MG63 (cell line): ENCODE data around the gene CHAF1B. TPM values are rescaled to one million over a fixed set of nuclear protein-coding genes. Genes with fewer than 3 reads are reported as not detected.
"Not testable (repeated sequence)": the region's sequence is repeated elsewhere in the genome, so short reads cannot be mapped to it uniquely, and the experiment has no call there.

ENCODE experiments used
- DNase-seq: peaks from one replicate; pipeline ENCODE4 v3.0.0-alpha.2; 2020
- H3K27me3 ChIP-seq: fragments of 250-450 bp; sonication (Bioruptor Pico); 2 replicates; pipeline ENCODE4 v1.5.1; 2020; ENCODE audit warnings: mild to moderate bottlenecking, moderate library complexity
- H3K36me3 ChIP-seq: fragments of 250-450 bp; sonication (Bioruptor Pico); 2 replicates; pipeline ENCODE4 v1.5.1; 2020; ENCODE audit warnings: mild to moderate bottlenecking, moderate library complexity
- H3K4me3 ChIP-seq: fragments of 250-450 bp; sonication (Bioruptor Pico); 2 replicates; pipeline ENCODE4 v1.5.1; 2020; ENCODE audit warnings: mild to moderate bottlenecking, moderate library complexity
- H3K9me3 ChIP-seq: fragments of 250-450 bp; sonication (Bioruptor Pico); 2 replicates; pipeline ENCODE4 v1.5.1; 2020; ENCODE audit warnings: mild to moderate bottlenecking, moderate library complexity
- total RNA-seq: library from RNA; depleted of rRNA; stranded (reverse); fragments of >200 nt; shearing (Covaris generic); gene quantifications from 2 replicates; pipeline ENCODE4 v1.2.3, GENCODE V29; 2014; ENCODE audit warnings: low replicate concordance

CHAF1B gene
- total RNA-seq, 1 experiment from 2014 or later = 11.6 TPM

DNA sequence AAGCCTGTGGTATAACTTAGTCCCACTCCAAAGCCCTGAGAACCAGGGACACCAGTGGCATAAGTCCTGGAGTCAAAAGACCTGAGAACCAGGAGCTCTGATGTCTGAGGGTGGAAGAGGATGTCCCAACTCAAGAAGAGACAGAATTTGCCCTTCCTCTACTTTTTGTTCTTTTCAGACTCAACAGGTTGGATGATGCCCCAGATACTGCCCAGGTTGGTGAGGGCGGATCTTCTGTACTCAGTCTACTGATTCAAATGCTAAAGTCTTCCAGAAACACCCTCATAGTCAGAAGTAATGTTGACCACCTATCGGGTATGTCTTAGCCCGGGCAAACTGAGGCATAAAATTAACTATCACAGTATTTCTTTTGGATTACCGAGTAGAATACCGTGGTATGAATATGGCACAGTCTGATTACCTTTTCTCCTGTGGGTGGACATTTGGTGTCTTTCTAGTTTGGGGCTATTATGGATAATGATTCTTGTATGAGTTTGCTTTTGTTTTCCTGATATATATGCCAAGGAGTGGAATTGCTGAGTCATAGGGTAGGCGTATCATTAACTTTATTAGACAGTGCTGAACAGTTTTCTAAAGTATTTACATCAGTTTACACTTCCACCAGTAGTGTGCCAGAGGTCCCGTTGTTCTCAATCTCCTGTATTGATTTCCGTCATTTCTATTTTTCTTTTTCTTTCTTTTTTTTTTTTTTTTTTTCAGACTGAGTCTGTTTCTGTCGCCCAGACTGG, 3.2 kb upstream of the CHAF1B start:
- no peak overlapping the region for H3K4me3 ChIP-seq
- DNase-seq = no peak
- H3K9me3 ChIP-seq = no peaks in the 10 kb centered on the region
- peaks cover 5% of the 10 kb centered on the region for H3K36me3 ChIP-seq
- H3K27me3 ChIP-seq = no peaks in the 10 kb centered on the region

DNA sequence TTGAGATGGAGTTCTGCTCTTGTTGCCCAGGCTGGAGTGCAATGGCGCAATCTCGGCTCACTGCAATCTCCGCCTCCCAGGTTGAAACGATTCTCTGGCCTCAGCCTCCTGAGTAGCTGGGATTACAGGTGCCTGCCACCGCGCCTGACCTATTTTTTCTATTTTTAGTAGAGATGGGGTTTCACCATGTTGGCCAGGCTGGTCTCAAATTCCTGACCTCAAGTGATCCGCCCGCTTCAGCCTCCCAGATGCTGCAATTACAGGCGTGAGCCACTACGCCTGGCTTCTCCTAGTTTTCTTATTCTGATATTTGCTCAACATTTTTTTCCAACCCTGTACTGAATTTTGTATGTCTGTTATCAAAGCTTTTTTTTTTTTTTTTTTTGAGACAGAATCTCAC, 2.5 kb upstream of the CHAF1B start:
- H3K36me3 ChIP-seq, H3K9me3 ChIP-seq, H3K4me3 ChIP-seq, H3K27me3 ChIP-seq, DNase-seq: not testable (repeated sequence)

DNA sequence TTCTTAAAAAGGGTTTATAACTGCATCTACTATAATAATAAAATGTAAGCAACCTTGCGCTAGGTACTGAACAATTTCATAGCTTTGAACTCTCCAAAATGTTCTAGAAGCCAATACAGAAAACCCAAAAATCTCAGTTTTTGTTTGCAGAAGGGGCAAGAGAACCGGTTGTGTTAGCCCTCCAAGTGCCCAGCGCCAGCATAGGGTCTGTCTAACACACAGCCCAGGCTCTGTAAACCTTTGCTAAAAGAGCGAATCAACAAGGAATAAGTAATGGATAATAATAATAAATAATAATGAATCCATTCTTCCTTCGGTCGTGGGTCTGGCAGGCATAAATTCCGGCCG, 333 bp upstream of the CHAF1B start:
- Histone ChIP-seq H3K27me3 (no peaks in the 10 kb centered on the region), H3K4me3 (peak overlapping the region; percentile 57), H3K36me3 (peaks cover 8% of the 10 kb centered on the region), H3K9me3 (no peaks in the 10 kb centered on the region)
- DNase-seq = no peak

DNA sequence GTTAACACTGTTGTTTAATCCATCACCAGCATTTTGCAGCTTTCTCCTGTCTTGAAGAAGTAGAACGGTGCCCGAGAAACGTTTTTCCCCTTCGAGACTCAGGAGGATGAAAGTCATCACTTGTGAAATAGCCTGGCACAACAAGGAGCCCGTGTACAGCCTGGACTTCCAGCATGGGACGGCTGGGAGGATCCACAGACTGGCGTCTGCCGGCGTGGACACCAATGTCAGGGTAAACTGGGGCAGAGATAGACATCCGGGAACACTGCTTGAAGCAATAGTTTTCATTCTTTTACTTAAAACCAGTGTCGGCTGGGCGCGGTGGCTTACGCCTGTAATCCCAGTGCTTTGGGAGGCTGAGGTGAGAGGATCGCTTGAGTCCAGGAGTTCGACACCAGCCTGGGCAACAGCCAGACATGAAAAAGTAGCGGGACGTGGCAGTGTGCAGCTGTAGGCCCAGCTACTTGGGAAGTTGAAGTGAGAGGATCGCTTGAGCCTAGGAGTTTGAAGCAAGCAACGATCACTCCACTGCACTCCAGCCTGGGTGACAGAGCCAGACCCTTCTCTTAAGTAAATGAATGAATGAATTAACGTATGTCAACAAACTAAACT, 945 bp downstream of the CHAF1B start:
- DNase-seq = no peak
- Histone ChIP-seq H3K9me3 (no peaks in the 10 kb centered on the region), H3K27me3 (no peaks in the 10 kb centered on the region), H3K4me3 (peak overlapping the region; percentile 57), H3K36me3 (peaks cover 8% of the 10 kb centered on the region)

DNA sequence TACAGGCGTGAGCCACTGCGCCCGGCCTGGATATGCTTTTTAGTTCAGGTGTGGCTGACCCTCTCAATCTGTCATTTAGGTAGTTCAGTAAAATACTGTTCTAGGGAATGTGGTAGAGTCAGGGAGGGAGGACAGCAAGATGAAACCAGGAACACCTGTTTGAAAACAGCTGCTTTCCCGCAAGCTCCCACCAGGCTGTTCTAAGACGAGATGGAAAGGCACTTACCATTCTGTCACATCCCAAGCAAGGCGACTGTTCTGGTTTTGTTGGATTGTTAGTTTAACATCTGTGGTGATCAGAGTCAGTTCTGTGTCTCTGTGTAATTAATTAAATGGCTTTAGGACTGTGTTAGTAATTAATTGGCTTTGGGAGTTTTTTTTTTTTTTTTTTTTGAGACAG, 2.9 kb downstream of the CHAF1B start:
- no peaks in the 10 kb centered on the region for H3K27me3 ChIP-seq
- H3K4me3 ChIP-seq = no peak overlapping the region
- H3K36me3 ChIP-seq = peaks cover 8% of the 10 kb centered on the region
- no peaks in the 10 kb centered on the region for H3K9me3 ChIP-seq
- DNase-seq = no peak

DNA sequence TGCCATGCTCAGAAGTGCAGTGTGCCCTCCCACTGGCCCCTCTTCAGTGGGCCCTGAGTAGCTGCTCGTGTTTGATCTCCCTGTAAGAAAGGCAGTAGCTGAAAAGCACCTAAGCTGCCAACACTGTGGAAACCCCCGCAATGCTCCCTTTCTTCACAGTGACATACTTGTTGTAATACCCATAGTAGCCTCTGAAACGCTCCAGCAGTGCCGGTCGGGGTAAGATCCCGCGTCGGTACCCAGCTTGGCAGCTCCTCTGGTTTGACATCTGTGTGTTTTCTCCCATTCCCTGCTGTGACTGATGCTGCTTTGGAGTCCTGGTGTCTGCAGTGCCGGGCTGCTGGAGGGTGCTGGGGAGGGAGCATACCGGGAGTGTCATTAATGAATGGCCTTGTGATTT, 3.6 kb downstream of the CHAF1B start:
- Histone ChIP-seq H3K9me3 (no peaks in the 10 kb centered on the region), H3K4me3 (no peak overlapping the region), H3K36me3 (peaks cover 8% of the 10 kb centered on the region), H3K27me3 (no peaks in the 10 kb centered on the region)
- DNase-seq = peak; percentile 46

DNA sequence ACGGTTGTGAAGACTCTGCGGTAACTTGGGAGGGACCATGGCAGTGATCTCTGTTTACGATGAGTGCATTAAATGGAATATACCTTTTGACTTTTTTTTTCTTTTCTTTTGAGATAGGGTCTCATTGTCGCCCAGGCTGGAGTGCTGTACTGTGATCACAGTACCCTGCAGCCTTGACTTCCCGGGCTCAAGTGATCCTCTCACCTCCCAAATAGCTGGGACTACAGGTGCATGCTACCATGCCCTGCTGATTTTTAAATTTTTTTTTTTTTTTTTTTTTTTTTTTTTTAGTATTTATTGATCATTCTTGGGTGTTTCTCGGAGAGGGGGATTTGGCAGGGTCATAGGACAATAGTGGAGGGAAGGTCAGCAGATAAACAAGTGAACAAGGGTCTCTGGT, 6.5 kb downstream of the CHAF1B start:
- not testable (repeated sequence) for H3K9me3 ChIP-seq, H3K27me3 ChIP-seq, DNase-seq, H3K4me3 ChIP-seq
- H3K36me3 ChIP-seq = peaks cover 18% of the 10 kb centered on the region

DNA sequence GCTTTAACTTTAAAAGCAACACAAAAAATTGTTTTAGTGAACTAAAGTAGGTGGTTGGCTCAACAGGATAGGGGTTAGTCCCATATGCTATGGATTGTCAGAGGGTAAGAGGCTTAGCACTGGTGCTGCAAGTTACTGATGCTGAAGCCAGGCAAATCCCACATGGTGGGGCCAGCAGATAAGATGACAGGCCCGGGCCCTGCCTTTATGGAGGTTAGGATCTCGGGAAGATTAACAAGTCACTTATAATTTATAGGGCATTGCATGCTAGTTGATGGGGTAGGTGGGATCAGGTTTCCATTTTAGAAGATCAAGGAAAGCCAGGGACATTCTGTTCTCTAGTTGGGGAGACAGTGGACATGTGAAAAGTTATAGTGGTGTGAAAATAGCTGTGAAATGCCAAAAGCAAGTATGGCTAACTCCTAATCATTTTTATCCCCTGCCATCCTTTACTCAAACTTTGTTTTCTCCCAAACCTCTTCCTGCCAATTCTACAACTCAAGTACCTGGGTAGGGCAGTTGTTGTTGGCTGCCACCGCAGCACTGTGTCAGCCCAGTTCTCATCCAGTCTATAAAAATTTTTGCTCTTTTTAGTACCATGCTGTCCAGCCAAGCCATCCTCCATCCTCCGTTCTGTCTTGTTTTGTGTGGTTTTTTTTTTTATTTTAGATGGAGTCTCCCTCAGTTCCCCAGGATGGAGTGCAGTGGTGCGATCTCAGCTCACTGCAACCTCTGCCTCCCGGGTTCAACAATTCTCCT, 10.3 kb downstream of the CHAF1B start:
- Histone ChIP-seq H3K9me3 (no peaks in the 10 kb centered on the region), H3K27me3 (no peaks in the 10 kb centered on the region)

DNA sequence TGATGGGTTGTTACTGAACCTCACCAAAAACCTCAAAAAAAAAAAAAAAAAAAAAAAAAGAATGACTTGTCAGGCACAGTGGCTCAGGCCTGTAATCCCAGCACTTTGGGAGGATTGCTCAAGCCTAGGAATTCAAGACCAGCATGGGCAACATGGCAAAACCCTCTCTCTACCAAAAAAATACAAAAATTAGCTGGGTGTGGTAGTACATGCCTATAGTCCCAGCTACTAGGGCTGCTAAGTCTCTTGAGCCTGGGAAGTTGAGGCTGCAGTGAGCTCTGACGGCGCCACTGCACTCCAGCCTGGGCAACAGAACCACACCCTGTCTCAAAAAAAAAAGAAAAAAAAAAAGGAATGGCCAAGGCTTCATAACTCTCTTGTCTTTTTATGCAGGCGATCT, 11.1 kb downstream of the CHAF1B start:
- Histone ChIP-seq H3K4me3 (no peak overlapping the region), H3K9me3 (no peaks in the 10 kb centered on the region), H3K27me3 (no peaks in the 10 kb centered on the region), H3K36me3 (peaks cover 24% of the 10 kb centered on the region)
- DNase-seq = no peak

More for the DNA sequence above, 10.3 kb downstream of the CHAF1B start:
- Histone ChIP-seq H3K36me3 (peaks cover 20% of the 10 kb centered on the region), H3K4me3 (no peak overlapping the region)
- DNase-seq = no peak

DNA sequence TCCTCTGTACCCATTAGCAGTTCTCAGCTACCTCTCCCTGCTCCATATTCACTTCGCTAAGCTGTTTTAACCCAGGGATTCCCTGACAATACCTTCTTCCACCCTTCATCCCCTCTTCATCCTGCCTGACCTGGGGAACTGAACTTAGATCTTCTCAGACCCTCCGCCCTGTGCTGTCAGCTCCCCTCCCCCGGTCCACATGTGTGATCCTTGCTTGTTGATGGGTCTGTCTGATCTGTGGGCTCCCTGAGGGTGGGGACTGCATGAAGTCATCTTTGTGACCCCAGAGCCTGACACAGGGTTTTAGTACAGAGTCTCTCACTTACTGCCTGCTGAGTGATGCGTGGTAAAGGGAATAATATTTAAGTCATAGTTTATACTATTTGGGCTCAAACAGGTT, 11.8 kb downstream of the CHAF1B start:
- H3K36me3 ChIP-seq = peaks cover 27% of the 10 kb centered on the region
- no peaks in the 10 kb centered on the region for H3K9me3 ChIP-seq
- H3K27me3 ChIP-seq = no peaks in the 10 kb centered on the region
- no peak for DNase-seq
- no peak overlapping the region for H3K4me3 ChIP-seq

DNA sequence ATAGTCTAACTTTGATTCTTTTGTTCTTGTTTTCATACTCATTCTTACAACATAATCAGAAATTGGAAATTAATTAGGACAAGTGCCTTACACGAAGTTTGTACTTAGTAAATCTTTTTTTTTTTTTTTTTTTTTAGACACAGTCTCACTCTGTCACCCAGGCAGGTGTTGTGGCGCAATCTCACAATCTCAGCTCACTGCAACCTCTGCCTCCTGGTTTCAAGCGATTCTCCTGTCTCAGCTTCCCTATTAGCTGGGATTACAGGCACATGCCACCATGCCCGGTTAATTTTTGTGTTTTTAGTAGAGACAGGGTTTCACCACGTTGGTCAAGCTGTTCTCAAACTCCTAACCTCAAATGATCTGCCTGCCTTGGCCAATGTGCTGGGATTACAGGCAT, 12.4 kb downstream of the CHAF1B start:
- DNase-seq = no peak
- peaks cover 32% of the 10 kb centered on the region for H3K36me3 ChIP-seq
- H3K9me3 ChIP-seq = no peaks in the 10 kb centered on the region

DNA sequence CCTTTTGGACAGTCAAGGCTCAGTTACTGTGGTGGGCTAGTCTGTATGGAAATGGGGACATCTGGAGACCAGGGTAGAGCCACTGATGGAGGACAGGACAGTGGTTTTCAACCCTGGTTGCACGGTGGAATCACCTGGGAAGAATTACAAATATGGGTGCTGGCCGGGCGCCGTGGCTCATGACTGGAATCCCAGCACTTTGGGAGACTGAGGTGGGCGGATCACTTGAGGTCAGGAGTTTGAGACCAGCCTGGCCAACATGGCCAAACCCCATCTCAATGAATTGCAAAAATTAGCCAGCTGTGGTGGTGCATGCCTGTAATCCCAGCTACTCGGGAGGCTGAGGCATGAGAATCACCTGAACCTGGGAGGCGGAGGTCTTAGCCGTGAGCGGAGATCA, 14.5 kb downstream of the CHAF1B start:
- not testable (repeated sequence) for DNase-seq, H3K4me3 ChIP-seq, H3K27me3 ChIP-seq, H3K9me3 ChIP-seq
- peaks cover 37% of the 10 kb centered on the region for H3K36me3 ChIP-seq

More for the DNA sequence above, 12.4 kb downstream of the CHAF1B start:
- H3K4me3 ChIP-seq = no peak overlapping the region
- H3K27me3 ChIP-seq = no peaks in the 10 kb centered on the region

DNA sequence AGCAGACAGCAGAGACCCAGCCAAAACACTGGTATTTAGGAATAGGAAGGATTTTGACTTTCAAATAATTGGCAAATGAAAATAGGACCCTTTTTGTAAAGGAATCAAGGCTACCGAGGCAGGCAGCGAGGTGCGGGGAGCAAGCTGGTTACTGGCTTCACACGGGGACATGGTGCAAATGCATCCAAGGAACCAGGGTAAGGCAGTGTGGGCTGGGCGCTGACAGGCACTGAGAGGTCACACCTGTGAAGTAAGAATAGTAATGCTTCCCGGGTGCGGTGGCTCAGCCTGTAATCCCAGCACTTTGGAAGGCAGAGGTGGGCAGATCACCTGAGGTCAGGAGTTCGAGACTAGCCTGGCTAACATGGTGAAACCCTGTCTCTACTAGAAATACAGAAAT, 15.5 kb downstream of the CHAF1B start:
- DNase-seq = no peak
- H3K4me3 ChIP-seq = no peak overlapping the region
- no peaks in the 10 kb centered on the region for H3K27me3 ChIP-seq
- peaks cover 32% of the 10 kb centered on the region for H3K36me3 ChIP-seq
- H3K9me3 ChIP-seq = no peaks in the 10 kb centered on the region

DNA sequence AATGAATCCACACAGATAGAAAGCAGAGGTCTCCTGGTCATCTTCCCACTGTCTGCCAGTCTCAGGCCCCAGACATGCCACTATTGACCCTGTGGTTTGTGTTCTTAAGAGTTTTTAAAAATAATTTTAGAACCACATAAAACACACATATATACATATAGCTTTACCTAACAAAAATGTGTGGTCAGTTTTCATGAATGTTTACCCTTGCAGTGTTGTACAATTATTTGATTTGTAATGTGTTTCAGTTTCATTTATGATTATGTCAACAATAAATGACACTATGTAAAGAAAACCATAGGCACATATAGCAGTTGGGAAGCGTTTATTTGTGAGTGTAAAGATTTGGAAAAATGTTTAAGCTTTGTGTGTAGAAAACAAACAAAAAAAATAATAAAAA, 17.1 kb downstream of the CHAF1B start:
- Histone ChIP-seq H3K9me3 (no peaks in the 10 kb centered on the region), H3K27me3 (no peaks in the 10 kb centered on the region), H3K4me3 (no peak overlapping the region), H3K36me3 (peaks cover 29% of the 10 kb centered on the region)
- DNase-seq = no peak

DNA sequence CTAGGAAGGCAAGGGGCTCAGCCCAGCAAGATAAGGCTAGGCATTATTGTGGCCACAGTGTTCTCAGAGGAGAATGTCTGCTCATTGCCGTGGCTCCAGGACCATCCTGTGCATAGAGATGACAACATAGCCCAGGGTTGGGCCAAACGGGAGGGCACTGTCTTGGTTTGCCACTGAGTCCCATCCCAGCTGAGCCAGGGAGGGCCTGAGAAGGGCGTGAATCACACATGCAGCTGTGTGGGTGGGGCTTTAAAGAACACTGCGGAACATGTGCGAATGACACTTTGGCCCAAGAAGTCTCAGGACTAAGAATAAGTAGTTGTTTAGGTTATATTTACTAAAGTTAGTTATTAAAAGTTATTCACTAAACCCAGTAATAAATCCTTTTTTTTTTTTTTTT, 18.5 kb downstream of the CHAF1B start:
- Histone ChIP-seq H3K4me3 (no peak overlapping the region), H3K36me3 (peaks cover 27% of the 10 kb centered on the region), H3K9me3 (no peaks in the 10 kb centered on the region), H3K27me3 (no peaks in the 10 kb centered on the region)
- DNase-seq = no peak

DNA sequence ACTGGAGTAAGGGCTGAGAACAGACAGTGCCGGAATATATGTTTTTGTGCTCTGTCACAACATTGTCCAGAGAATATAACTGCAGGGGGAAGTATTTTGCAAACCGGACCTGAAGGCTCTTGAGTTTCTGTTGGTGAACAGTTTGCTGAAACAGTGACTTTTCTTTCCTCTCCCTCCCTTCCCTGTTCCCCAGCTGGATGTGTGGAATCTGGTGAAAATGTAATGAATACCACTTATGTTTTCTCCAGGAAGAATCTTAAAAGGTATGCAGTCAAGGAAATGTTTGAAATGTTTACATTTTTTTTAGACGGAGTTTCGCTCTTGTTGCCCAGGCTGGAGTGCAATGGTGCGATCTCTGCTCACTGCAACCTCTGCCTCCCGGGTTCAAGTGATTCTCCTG, 23.4 kb downstream of the CHAF1B start:
- DNase-seq = no peak
- H3K4me3 ChIP-seq = no peak overlapping the region
- no peaks in the 10 kb centered on the region for H3K9me3 ChIP-seq
- peaks cover 16% of the 10 kb centered on the region for H3K36me3 ChIP-seq
- no peaks in the 10 kb centered on the region for H3K27me3 ChIP-seq

DNA sequence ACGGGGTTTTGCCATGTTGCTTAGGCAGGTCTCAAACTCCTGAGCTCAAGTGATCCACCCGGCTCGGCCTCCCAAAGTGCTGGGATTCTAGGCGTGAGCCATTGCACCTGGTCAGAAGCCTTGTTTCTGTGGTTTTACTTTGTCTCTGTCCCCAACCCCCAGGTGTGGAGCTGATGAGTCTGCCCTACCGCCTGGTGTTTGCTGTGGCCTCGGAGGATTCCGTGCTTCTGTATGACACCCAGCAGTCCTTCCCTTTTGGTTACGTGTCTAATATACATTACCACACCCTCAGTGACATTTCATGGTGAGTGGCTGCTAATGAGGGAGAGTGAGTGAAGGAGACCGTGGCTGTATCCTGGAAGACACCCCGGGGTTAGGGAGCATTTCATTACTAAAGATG, 26.1 kb downstream of the CHAF1B start:
- H3K4me3 ChIP-seq = no peak overlapping the region
- peaks cover 22% of the 10 kb centered on the region for H3K36me3 ChIP-seq
- no peak for DNase-seq
- no peaks in the 10 kb centered on the region for H3K9me3 ChIP-seq
- H3K27me3 ChIP-seq = no peaks in the 10 kb centered on the region

DNA sequence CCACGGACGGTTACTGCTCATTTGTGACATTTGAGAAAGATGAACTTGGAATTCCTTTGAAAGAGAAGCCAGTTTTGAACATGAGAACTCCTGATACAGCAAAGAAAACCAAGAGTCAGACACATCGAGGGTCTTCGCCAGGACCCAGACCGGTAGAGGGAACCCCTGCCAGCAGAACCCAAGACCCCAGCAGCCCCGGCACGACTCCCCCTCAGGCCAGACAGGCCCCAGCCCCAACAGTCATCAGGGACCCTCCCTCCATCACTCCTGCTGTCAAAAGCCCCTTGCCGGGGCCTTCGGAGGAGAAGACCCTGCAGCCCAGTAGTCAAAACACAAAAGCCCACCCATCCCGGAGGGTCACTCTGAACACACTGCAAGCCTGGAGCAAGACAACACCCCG, 27.7 kb downstream of the CHAF1B start:
- peaks cover 26% of the 10 kb centered on the region for H3K36me3 ChIP-seq
- H3K4me3 ChIP-seq = no peak overlapping the region
- no peak for DNase-seq
- H3K9me3 ChIP-seq = no peaks in the 10 kb centered on the region
- no peaks in the 10 kb centered on the region for H3K27me3 ChIP-seq
